HG03108 (cell line): ENCODE results near the gene TPRG1L.

Source experiments
- ATAC-seq: cut with Tn5 transposase; IDR thresholded peaks from one replicate; pipeline ENCODE4 v1.9.1; 2021; ENCODE audit warnings: moderate library complexity; ENCODE audit not compliant: unreplicated experiment

TPRG1L gene

GRCh38 chr1:3659093-3659492 lies 34.3 kb downstream of the TPRG1L start:
- ATAC-seq = no peak

- no peak for ATAC-seq
Measured at GRCh38 chr1:3660704-3661103, 35.9 kb downstream of the TPRG1L start.

GRCh38 chr1:3661631-3662030 lies 36.8 kb downstream of the TPRG1L start:
- ATAC-seq = no peak

GRCh38 chr1:3662080-3662671 lies 37.4 kb downstream of the TPRG1L start:
- ATAC-seq = no peak

- ATAC-seq = no peak
Measured at GRCh38 chr1:3663999-3664699, 39.3 kb downstream of the TPRG1L start.

- ATAC-seq = no peak
Measured at GRCh38 chr1:3664700-3665375, 40.0 kb downstream of the TPRG1L start.

- no peak for ATAC-seq
Measured at GRCh38 chr1:3668148-3668547, 43.3 kb downstream of the TPRG1L start.

- ATAC-seq = no peak
Measured at GRCh38 chr1:3668585-3669300, 43.9 kb downstream of the TPRG1L start.

GRCh38 chr1:3669421-3669821 lies 44.6 kb downstream of the TPRG1L start:
- no peak for ATAC-seq

GRCh38 chr1:3669971-3670431 lies 45.2 kb downstream of the TPRG1L start:
- ATAC-seq = no peak

GRCh38 chr1:3670823-3671265 lies 46.0 kb downstream of the TPRG1L start:
- no peak for ATAC-seq

GRCh38 chr1:3671371-3672180 lies 46.8 kb downstream of the TPRG1L start:
- ATAC-seq = no peak

GRCh38 chr1:3672231-3672970 lies 47.6 kb downstream of the TPRG1L start:
- no peak for ATAC-seq

GRCh38 chr1:3672971-3673361 lies 48.2 kb downstream of the TPRG1L start:
- ATAC-seq = no peak

GRCh38 chr1:3673381-3674099 lies 48.7 kb downstream of the TPRG1L start:
- ATAC-seq = no peak

- no peak for ATAC-seq
Measured at GRCh38 chr1:3674100-3675094, 49.6 kb downstream of the TPRG1L start.

- no peak for ATAC-seq
Measured at GRCh38 chr1:3675436-3675835, 50.6 kb downstream of the TPRG1L start.
